ENCODE measurements around the gene KCNG3.

Gene KCNG3

GRCh38 chr2:42493468-42494354 lies at the start of gene KCNG3:
TSS of gene KCNG3 (minus strand) at chr2:42493982. CDS start at chr2:42493501, 481 bp downstream.
- no peak for DNase-seq

- no peak for DNase-seq
Observed at GRCh38 chr2:42542871-42543270, 49.1 kb upstream of the KCNG3 start.

GRCh38 chr2:42537493-42537892 lies 43.7 kb upstream of the KCNG3 start:
- no peak for DNase-seq

- DNase-seq, result no peak
Observed at GRCh38 chr2:42532397-42532796, 38.6 kb upstream of the KCNG3 start.

GRCh38 chr2:42523341-42523740 lies 29.6 kb upstream of the KCNG3 start:
- DNase-seq, result no peak

GRCh38 chr2:42522035-42522434 lies 28.3 kb upstream of the KCNG3 start:
- no peak for DNase-seq

- DNase-seq, result no peak
Observed at GRCh38 chr2:42519624-42520023, 25.8 kb upstream of the KCNG3 start.

GRCh38 chr2:42516418-42516901 lies 22.7 kb upstream of the KCNG3 start:
- DNase-seq, result no peak

- no peak for DNase-seq
Observed at GRCh38 chr2:42513252-42513918, 19.6 kb upstream of the KCNG3 start.

GRCh38 chr2:42510608-42511243 lies 16.9 kb upstream of the KCNG3 start:
- no peak for DNase-seq

- no peak for DNase-seq
Observed at GRCh38 chr2:42510191-42510590, 16.4 kb upstream of the KCNG3 start.

- no peak for DNase-seq
Observed at GRCh38 chr2:42504364-42505230, 10.8 kb upstream of the KCNG3 start.

GRCh38 chr2:42503291-42503690 lies 9.5 kb upstream of the KCNG3 start:
- no peak for DNase-seq

- DNase-seq, result no peak
Observed at GRCh38 chr2:42498497-42498896, 4.7 kb upstream of the KCNG3 start.

GRCh38 chr2:42495611-42496010 lies 1.8 kb upstream of the KCNG3 start:
- no peak for DNase-seq

GRCh38 chr2:42495234-42495581 lies 1.4 kb upstream of the KCNG3 start:
- DNase-seq, result no peak

- no peak for DNase-seq
Observed at GRCh38 chr2:42494355-42495233, 812 bp upstream of the KCNG3 start.

- DNase-seq, result no peak
Observed at GRCh38 chr2:42492691-42493467, 903 bp downstream of the KCNG3 start.

- DNase-seq, result no peak
Observed at GRCh38 chr2:42488297-42488696, 5.5 kb downstream of the KCNG3 start.

GRCh38 chr2:42486145-42486906 lies 7.5 kb downstream of the KCNG3 start:
- no peak for DNase-seq
